T-helper 2 cell treated with Interferon-gamma antibody and Interleukin-4, amounts not matched to agents 100 ng/mL and 5 ng/mL, for 36 hours (primary cell): ENCODE data around the gene MYO3A. TPM values are rescaled to one million over a fixed set of nuclear protein-coding genes. Genes with fewer than 3 reads are reported as not detected.
"Not testable (repeated sequence)": the region's sequence is repeated elsewhere in the genome, so short reads cannot be mapped to it uniquely, and the experiment has no call there.

Source experiments
- intact Hi-C: fragments of 100-400 bp; cut with micrococcal nuclease; formaldehyde crosslinking; loops from one replicate; pipeline ENCODE4 v1.15.1; 2023
- total RNA-seq: library from RNA; stranded (reverse); gene quantifications from 2 replicates; pipeline ENCODE4 v1.2.3, GENCODE V29; 2022

The MYO3A gene
- total RNA-seq, 1 donor from 2014 or later: not detected

DNA sequence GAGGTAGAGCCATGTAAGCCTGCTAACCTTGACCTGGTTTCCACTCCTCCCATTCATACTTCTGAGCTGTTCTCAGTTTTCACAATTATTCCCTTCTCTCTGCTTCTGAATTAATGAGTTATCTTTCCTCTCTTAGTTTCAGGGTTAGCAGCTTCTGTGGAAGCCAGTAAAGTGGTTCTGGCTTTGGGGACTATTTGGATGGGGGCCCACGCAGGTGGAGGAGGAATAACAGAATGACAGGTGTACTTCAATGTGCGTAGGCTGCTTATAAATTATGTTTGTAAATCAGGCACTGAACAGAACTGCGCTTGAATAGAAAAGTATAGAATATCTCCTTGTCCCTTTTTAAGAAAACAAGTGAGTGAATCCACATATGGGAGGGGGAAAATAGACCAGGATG is 153.6 kb downstream of the MYO3A start:
- intact Hi-C loops: no loop called here

DNA sequence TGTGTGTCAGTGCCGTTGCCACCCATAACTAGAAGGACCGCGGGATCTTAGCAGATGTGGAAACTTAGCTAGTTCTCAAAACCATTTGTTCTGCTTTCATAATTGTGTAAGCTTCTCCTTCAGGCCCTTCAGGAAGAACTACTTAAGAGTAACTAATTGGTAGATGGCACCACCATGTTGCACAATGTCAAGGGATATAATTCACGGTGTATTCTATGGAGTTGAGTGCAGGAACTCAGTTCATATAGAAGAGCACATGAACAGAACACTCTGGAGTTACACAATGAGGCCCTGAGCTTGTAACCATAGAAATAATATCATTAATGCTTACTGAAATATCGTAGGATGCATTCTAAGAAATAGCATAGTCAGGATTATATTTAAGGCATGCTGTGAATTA is 156.0 kb downstream of the MYO3A start:
- intact Hi-C loops: no loop called here

DNA sequence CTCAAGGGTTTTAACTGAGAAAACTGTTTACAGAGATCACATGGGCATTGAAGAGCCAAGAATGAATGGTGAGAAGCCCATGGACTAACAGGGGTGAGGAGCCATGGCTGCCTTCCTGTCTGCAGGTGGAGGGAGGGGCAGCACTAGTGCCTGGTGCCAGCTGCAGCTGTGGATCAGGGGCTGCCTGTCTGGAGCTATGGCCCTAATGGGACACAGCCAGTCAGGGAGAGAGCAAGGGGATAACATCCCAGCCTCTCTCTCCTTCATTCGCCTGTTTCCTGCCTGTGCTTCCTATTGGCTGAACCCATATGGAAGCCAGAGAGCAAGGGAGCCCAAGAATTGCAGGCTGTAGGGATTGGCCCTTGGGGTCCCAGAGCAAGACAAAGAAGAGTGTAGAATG is 156.7 kb downstream of the MYO3A start:
- intact Hi-C loops: no loop called here

DNA sequence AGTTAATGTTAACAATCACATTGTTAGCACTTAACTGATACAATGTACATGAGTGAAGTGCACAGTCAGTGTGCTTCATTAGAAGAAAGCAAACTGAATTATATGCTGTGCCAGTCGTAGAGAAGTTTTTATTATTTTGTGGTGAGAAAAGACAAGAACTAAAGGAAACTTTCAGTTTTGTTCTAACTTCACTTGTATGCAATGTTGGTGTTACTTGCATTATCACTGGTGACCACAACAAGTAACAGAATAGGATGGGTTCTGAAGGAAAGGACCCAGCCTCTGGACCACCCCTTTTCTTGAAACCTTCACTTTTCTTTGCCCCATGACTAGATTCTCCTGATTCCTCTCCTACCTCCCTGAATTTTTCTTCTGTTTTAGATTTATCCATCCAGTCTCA is 159.2 kb downstream of the MYO3A start:
- intact Hi-C loops: no loop called here

DNA sequence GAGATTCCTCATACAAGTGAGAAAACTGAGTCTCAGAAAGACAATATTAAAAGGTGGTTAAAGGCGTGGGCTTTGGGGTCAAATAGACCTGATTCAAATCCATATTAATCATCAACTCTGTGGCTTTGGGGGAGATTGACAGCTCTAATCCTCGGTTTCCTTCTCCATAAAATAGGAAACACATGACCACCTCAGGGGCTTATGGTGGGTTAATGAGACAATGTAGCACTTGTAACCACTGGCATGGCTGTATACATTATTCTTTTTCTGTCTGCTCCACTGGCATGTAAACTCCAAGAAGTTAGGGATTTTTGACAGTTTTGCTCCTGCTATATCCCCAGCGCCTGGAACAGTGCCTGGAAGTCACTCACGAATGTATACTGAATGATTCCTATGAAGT is 161.8 kb downstream of the MYO3A start:
- intact Hi-C loops: no loop called here

DNA sequence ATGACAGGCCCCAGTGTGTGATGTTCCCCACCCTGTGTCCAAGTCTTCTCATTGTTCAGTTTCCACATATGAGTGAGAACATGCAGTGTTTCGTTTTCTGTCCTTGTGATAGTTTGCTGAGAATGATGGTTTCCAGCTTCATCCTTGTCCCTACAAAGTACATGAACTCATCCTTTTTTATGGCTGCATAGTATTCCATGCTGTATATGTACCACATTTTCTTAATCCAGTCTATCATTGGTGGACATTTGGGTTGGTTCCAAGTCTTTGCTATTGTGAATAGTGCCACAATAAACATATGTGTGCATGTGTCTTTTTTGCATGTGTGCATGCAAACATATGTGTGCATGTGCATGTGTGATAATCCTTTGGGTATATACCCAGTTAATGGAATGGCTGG is 163.5 kb downstream of the MYO3A start:
- intact Hi-C loops: not testable (repeated sequence)

DNA sequence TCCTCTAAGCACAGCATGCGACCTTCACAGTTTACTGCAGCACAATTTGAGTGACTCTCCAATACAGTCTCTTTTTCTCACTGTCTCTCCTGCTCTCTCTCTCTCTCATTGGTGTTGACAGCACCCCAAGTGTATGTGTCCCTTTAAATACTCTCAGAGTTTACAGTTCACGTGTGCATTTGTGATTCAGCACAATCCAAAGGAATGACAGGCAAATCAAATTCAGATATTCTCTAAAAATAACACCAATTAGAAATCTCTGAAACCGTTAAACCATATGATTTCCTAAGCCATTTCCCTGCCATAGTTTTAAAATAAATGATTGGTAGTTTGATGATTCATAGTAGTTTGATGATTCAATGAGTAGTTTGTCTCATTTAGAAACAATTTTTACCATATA is 178.5 kb downstream of the MYO3A start:
- intact Hi-C loops: no loop called here

DNA sequence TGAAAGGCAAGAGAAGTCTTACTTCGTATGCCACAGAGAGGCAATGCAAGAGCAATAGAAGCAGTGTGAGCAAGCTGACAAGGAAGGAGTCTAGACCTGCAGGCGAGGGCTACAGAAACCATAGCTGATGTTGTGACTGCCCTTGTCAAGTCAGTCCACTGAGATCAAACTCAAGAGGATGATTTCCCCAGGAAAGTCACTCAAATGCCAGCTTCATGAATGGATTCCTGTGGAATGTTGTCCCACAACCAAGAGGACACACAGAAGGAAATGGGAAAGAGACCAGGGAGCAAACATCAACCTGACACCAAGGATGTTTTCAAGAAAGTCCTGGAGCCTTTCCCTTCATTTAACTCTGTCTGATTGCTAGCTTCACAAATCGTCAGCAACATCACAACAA is 204.6 kb downstream of the MYO3A start:
- intact Hi-C loops: no loop called here

DNA sequence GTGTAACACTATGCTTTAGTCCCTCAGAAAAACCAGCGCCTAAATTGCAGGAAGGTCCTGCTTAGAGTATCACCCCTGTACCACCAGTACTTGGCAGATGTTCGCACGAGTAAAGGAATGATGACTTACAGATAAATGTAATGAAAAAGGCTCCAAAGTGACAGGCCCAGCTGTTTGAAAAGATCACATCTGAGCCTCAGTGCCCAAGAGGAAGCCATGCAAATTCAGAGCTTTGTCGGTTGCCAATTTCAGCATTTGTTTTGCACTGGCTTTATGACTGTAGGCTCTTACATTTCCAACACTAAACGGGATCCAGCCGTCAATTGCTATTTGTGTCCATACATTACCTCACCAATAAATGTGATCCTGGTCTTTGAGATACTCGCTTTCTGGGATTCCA is 222.0 kb downstream of the MYO3A start:
- intact Hi-C loops: no loop called here

DNA sequence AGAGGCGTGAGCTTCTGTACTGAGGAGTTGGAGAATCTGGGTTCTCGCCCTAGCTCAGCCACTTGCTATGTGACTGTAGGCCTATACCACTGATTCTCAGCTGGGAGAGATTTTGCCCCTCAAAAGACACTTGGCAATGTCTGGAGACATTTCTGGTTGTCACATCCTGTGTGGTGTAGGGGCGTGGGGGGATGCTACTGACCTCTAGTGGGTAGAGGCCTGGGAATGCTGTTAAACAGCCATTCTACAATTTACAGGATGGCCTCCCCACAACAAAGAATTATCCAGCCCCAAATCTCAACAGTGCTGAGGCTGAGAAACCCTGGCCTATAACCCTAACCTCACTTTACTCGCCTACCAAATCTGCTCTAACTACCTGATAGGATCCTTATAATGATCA is 223.7 kb downstream of the MYO3A start:
- intact Hi-C loops: no loop called here

DNA sequence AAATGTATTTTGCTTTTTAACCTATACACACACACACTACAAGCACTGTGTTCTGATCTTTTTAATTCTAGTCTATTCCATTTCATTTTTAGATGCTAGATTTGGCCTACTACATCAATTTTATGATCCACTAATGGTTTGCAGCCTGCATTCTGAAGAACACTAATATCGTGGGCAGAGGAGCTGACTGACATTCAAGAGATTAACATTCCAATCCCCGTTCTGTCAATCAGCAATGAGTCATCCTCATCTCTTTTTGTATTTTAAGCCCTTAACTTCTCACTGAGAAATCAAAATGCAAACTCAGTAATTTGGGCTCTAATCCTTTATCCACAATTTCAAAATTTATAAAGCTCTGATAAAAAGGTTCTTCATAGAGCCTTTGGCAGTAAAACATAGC is 235.4 kb downstream of the MYO3A start:
- intact Hi-C loops: no loop called here

DNA sequence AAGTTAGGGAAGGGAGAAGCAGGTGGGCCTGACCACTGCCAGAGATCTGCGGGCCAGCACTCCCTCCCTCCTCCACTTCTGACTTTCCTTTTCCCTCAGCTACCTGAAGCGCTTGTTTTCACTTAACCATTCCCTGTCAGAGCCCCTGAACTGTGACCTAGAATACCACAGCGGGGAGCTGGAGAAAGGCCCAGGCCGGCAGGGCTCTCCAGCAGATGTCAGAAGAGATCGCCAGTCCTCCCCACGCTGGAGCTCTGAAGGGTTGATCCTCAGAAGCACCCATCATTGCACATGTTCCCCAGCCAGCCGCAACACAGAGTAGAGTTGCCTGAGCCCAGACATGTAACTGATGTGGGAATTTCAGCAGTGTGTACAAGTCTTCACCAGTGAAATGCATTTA is 238.1 kb downstream of the MYO3A start:
- intact Hi-C loops: no loop called here

DNA sequence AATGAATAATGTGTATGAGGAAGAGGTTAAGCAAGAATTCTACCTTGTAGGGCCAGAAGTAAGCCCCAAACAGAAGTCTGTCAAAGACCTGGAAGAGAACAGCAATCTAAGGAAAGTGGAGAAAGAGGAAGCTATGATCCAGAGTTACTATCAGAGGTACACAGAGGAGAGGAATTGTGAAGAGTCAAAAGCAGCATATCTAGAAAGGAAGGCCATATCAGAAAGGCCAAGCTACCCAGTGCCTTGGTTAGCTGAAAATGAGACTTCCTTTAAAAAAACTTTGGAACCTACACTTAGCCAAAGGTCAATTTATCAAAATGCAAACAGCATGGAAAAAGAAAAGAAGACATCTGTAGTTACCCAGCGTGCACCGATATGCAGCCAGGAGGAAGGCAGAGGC is 239.8 kb downstream of the MYO3A start:
- intact Hi-C loops: no loop called here

DNA sequence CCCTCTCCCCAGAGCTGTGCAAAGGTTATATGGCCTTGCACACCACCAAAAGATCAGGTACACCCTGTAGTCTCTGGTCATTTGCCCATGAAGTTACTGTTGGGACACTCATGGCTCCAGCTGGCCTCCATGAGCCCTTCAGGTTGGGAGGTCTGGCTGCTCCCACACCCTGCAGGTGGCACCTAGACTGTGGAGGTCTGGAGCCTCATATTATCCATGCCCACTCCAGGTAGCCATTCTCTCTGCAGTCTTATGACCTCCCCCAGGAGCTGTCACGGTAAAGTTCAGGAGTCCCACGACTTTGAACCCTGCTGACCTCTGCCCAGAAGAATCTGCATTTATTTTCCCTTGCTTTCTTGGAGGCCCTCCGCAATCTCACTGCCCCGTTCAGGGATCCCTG is 243.3 kb downstream of the MYO3A start:
- intact Hi-C loops: no loop called here

DNA sequence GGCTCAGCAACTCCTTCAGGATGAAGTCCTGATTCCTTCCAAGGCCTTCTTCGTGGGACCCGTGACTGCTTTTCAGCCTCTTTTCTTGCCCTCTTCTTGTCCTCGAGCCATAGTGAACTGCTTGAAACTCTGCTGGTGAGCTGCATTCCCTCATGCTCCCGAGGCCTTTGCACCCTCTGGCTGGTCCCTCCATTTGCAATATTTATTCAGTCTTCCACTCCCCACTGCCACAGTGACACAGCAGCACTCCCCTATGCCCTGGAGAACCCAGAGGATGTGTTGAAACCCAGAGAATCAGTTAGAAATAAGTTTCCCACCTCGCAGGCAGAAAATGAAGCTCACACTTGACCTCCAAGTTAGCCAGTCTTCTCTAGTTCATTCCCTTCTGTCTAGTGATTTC is 260.2 kb downstream of the MYO3A start:
- intact Hi-C loops: no loop called here

DNA sequence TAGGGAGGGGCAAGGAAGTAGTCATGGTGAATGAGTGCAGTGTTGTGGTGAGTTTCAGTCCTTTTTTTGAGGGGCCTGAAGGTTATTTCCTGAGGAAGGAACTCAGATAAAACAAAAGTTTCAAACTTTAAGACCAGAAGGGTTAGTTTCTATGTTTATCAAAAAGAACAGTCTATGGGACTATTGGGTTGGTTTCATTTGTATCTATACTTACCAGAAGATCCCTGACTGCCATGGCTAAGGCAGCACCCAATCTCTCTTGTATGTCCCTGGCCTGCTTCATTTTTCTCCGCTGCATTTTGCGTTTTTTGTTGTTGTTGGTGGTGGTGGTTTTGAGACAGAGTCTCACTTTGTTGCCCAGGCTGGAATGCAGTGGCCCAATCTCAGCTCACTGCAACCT is 263.2 kb downstream of the MYO3A start:
- intact Hi-C loops: no loop called here

DNA sequence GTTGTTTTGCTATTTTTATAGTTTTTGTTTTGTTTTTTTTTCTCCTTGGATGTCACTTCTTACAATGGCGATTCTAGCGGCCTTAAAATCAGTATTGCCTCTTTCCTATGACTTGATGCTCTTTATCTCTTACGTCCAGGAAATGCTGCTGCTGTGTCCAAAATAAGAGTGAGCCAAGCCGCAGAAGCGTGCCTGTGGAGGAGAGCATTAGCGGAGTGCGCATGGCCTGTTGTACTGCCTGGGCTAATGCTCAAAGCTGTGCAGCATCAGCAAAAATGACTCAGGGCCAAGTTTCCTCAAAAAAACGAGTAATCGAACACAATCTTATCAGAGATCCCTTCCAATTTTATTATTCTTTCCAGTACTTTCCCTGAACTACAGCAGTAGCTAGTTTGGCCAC is 264.1 kb downstream of the MYO3A start:
- intact Hi-C loops: no loop called here

DNA sequence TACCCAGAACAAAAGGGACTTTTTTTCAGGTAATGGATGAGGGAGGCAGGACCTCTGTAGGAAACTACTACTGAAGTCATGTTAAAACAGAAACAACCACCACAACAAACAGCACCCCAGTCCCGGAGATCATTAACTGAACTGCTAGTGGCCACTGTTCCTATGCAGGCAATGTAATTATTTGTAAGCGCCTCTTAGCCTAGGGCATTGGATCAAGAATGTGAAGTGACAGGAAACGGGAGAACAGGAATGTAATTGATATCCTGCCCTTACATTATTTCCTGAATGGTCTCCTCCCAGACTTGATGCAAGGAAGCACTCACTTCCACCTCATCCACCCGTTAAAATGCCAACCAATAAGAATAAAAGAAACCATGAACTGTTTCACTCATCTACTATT is 265.8 kb downstream of the MYO3A start:
- intact Hi-C loops: no loop called here

DNA sequence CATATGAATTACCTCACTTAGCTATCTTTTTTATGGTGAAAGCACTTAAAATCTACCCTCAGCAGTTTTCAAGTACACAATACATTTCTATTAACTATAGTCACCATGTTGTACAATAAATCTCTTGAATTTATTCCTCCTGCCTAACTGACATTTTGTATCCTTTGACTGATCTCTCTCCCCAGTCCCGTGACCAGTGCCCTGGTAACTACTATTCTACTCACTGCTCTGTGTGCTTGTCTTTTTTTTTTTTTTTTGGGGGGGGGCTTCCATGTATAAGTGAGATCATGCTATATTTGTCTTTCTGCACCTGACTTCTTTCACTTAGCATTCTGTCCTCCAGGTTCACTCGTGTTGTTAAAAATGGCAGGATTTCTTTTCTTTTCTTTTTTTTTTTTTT is 271.2 kb downstream of the MYO3A start:
- intact Hi-C loops: no loop called here

DNA sequence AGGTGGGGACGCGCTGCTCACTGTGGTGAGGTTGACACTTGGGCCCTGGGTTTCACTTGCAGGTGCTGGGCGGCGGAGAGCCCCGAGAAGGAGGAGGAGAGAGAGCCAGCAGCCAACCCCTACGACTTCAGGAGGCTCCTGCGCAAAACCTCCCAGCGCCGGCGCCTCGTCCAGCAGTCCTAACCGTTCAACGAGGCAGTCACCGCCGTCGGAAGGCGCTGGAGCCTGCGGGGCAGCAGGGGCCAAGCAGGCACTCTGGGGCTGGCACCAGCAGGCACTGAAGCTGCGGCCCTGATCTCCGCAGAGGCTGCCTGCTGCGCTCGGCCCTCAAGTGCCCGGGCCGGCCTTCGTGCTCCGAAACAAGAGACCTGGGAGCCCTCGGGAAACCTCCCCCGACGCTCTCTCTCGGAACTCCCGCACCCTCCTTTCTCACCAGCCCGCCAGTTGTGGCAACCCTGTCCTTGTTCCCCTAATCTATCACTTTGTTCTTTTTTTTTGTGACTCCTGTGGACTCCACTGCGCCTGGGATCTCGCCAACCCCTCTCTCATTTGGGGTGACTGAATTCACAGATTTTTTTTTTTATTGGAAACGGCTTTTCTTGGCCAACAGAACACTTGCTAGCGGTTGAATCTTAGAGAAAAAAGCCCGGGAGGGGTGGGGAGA is 277.9 kb downstream of the MYO3A start:
- intact Hi-C loops: no loop called here

DNA sequence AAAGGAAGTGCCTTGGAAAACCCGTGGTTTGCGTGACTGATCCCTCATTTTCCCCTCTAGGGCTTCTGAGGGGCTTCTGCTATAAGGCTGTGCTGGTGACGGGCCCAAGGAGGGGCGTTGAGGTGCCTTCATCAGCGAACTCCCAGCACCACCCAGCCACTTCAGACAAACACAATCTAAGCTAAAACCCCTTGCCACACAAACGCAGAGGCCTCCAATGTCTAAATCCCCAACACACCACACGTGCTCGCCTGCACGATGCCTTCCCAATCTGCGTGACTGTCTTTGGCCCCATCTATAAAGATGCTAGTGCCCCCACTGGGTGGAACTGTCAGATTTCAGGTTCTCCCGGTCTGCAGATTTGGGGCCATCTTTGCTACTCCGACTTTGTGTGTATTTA is 278.5 kb downstream of the MYO3A start:
- intact Hi-C loops: no loop called here

DNA sequence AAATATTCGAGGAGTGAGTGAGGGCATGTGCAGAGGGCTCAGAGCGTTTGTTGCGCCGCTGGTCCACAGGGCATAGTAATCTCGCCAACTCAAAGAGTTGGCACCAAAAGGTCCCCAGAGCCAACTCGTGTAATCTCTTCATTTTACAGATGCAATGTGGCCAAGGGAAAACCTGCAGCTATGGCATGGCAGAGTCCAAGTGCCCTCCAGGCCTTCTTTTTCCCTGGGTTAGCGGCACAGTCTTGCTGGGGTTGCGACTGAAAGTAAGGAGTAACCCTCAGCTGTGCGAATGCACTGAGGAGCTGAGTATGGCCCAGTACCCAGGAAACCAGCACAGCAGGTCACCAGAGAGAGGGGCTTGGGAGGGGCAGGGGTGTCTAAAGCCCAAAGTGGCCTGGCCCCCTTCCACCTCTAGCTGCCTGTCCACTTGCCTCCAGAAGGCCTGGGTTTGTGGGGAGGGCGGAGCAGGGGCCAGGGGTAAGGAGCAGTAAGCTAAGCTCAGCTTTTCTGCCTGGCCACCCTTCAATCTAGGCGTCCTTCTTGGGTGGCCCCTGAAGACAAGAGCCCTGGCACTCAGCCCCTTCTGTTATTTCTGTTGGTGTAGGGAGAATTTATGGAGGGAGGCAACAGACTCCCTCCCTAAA is 279.2 kb downstream of the MYO3A start:
- intact Hi-C loops: no loop called here

DNA sequence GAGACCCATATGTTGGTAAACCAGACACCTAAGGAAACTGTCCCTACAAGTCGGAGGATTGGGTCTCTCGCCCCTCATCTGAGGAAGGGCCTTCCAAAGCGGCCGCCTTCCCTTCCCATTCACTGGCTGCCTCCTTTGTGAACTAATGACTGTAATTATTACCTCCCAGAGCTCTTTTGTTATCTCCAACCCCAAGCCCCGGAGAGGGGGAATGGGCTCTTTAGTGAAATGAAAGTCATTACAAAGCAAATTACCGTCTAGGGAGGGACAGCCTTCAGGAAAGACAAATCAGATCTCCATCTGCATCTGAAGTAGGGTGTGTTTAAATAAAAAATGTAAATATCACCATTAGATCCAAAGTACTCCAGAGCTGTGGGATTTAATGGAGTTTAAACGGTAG is 280.0 kb downstream of the MYO3A start:
- intact Hi-C loops: no loop called here
